NCI-H510A (cell line): ENCODE results near the gene NID1.
"Not testable (repeated sequence)": the region's sequence is repeated elsewhere in the genome, so short reads cannot be mapped to it uniquely, and the experiment has no call there.

Experiments
- DNase-seq: peaks from one replicate; lab custom pipeline; 2025; lab: John Stamatoyannopoulos, UW

NID1 gene

GRCh38 chr1:236096660-236097482 lies 32.0 kb upstream of the NID1 start:
- DNase-seq, result not testable (repeated sequence)

GRCh38 chr1:236095705-236096520 lies 31.0 kb upstream of the NID1 start:
- no peak for DNase-seq

- no peak for DNase-seq
Measured at GRCh38 chr1:236092899-236093298, 28.0 kb upstream of the NID1 start.

- DNase-seq, result no peak
Measured at GRCh38 chr1:236091933-236092318, 27.0 kb upstream of the NID1 start.

- no peak for DNase-seq
Measured at GRCh38 chr1:236090741-236091147, 25.9 kb upstream of the NID1 start.

GRCh38 chr1:236089046-236089773 lies 24.3 kb upstream of the NID1 start:
- DNase-seq, result no peak

GRCh38 chr1:236086537-236086936 lies 21.6 kb upstream of the NID1 start:
- no peak for DNase-seq

GRCh38 chr1:236085545-236086159 lies 20.8 kb upstream of the NID1 start:
- DNase-seq, result no peak

- no peak for DNase-seq
Measured at GRCh38 chr1:236084386-236084730, 19.5 kb upstream of the NID1 start.

- no peak for DNase-seq
Measured at GRCh38 chr1:236083650-236084385, 18.9 kb upstream of the NID1 start.

- DNase-seq, result no peak
Measured at GRCh38 chr1:236082526-236082925, 17.6 kb upstream of the NID1 start.

GRCh38 chr1:236081546-236082227 lies 16.8 kb upstream of the NID1 start:
- no peak for DNase-seq

GRCh38 chr1:236079703-236080102 lies 14.8 kb upstream of the NID1 start:
- no peak for DNase-seq

GRCh38 chr1:236078993-236079392 lies 14.1 kb upstream of the NID1 start:
- no peak for DNase-seq

- DNase-seq, result not testable (repeated sequence)
Measured at GRCh38 chr1:236078077-236078476, 13.2 kb upstream of the NID1 start.

- no peak for DNase-seq
Measured at GRCh38 chr1:236075848-236076247, 11.0 kb upstream of the NID1 start.

GRCh38 chr1:236073307-236073897 lies 8.5 kb upstream of the NID1 start:
- DNase-seq, result no peak

- DNase-seq, result no peak
Measured at GRCh38 chr1:236072001-236072400, 7.1 kb upstream of the NID1 start.

- DNase-seq, result no peak
Measured at GRCh38 chr1:236070753-236071152, 5.9 kb upstream of the NID1 start.

GRCh38 chr1:236069796-236070195 lies 4.9 kb upstream of the NID1 start:
- DNase-seq, result no peak
